ENCODE measurements around the gene C1orf210. TPM values are rescaled to one million over a fixed set of nuclear protein-coding genes. Genes with fewer than 3 reads are reported as not detected.

Gene C1orf210
- polyA plus RNA-seq, 3 donors, result 0.05 TPM; not detected in 2

DNA sequence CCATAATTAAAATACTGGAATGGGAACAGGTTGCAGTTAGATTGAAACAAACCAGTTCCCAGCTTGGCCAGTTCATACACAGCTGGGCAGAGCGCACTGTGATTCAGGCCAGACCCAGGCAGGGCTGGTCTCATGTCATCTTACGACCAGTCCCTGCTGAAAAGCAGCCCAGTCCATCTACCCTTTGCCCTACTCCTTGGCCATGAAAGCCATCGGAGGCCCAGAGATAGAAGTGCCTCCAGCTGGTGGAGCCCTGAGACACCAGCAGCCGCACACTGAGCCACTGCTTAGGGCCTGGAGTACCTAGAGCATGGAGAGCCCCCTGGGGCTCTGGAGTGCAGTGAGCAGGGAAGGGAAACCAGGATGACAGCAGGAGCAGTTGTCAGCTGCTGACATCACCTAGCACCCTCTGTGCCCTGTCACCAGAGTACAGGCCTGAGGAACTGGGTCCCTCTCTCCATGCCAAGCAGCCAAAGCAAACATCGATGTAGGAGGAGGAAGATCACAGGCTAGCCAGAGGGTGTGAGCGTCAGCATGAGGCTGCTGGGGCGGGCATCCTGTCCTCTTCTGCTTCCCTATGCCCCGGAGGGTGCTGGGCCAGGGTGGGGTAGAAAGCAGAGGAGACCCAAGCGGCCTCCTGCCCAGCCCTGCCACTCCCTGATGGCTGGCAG is 49.8 kb downstream of the C1orf210 start:
- Histone ChIP-seq H3K9ac (ENCODE audit: insufficient read depth, low read length, poor library complexity, severe bottlenecking) (no peak overlapping the region), H3K4me3 (replicated peaks in 1 of 3; ENCODE audit: low read depth in 2 of 3, low read length in 3 of 3) (no peak overlapping the region), H3K36me3 (replicated peaks in 1 of 2; ENCODE audit: control insufficient read depth in 1 of 2, insufficient read depth in 2 of 2, low read length in 2 of 2) (no peaks in the 10 kb centered on the region), H3K4me2 (replicated peaks; ENCODE audit: extremely low read depth, low read length, poor library complexity, severe bottlenecking) (no peak overlapping the region), H2AFZ (ENCODE audit: insufficient read depth, low read depth, low read length, poor library complexity, severe bottlenecking) (no peak overlapping the region), H3K79me2 (ENCODE audit: insufficient read depth, low read length) (no peaks in the 10 kb centered on the region), H3K9me3 (replicated peaks in 1 of 2; ENCODE audit: control insufficient read depth in 1 of 2, insufficient read depth in 1 of 2, low read length in 2 of 2) (no peaks in the 10 kb centered on the region), H3K27ac (ENCODE audit: low read depth in 1 of 2, low read length in 2 of 2) (no peak overlapping the region), H3K4me1 (ENCODE audit: control insufficient read depth in 1 of 2, insufficient read depth in 2 of 2, low read length in 2 of 2) (peaks cover 0 to 8% of the 10 kb centered on the region in 2 donors), H4K20me1 (ENCODE audit: insufficient read depth, low read length) (no peaks in the 10 kb centered on the region), H3K27me3 (ENCODE audit: control insufficient read depth in 2 of 2, insufficient read depth in 2 of 2, low read length in 2 of 2) (no peaks in the 10 kb centered on the region)
- H3K4me1 Mint-ChIP-seq, result peaks cover 16% of the 10 kb centered on the region
- 75% methylated on average over 8 of the region's 9 CpGs for WGBS (ENCODE audit: insufficient coverage)
- H3K27me3 Mint-ChIP-seq (ENCODE audit: low read depth in 3 of 3), result peaks cover 0 to 2% (median 0%) of the 10 kb centered on the region in 3 donors
- H3K36me3 Mint-ChIP-seq, result no peaks in the 10 kb centered on the region
- DNase-seq, result no peak
- no peak overlapping the region for H3K27ac Mint-ChIP-seq
- H3K9me3 Mint-ChIP-seq, result no peaks in the 10 kb centered on the region
- intact Hi-C loops (cut with micrococcal nuclease), result no loop called here
- H3K4me3 Mint-ChIP-seq, result no peak overlapping the region
- TF ChIP-seq CTCF (IDR thresholded peaks at IDR 0.05), result no peak

- H3K9me3 Mint-ChIP-seq, result no peaks in the 10 kb centered on the region
- no peak overlapping the region for H3K9ac ChIP-seq (ENCODE audit: insufficient read depth, low read length, poor library complexity, severe bottlenecking)
- H3K27ac Mint-ChIP-seq, result no peak overlapping the region
- H3K4me2 ChIP-seq (replicated peaks; ENCODE audit: extremely low read depth, low read length, poor library complexity, severe bottlenecking), result no peak overlapping the region
- H3K4me3 Mint-ChIP-seq, result no peak overlapping the region
- intact Hi-C loops (cut with micrococcal nuclease), result no loop called here
- DNase-seq, result no peak
- no peaks in the 10 kb centered on the region for H3K36me3 Mint-ChIP-seq
- H3K27me3 ChIP-seq (ENCODE audit: control insufficient read depth in 2 of 2, insufficient read depth in 2 of 2, low read length in 2 of 2), result no peaks in the 10 kb centered on the region
- no peaks in the 10 kb centered on the region for H4K20me1 ChIP-seq (ENCODE audit: insufficient read depth, low read length)
- H3K4me3 ChIP-seq (replicated peaks in 1 of 3; ENCODE audit: low read depth in 2 of 3, low read length in 3 of 3), result no peak overlapping the region
- H3K4me1 Mint-ChIP-seq, result peaks cover 16% of the 10 kb centered on the region
- H3K9me3 ChIP-seq (replicated peaks in 1 of 2; ENCODE audit: control insufficient read depth in 1 of 2, insufficient read depth in 1 of 2, low read length in 2 of 2), result no peaks in the 10 kb centered on the region
- no peaks in the 10 kb centered on the region for H3K79me2 ChIP-seq (ENCODE audit: insufficient read depth, low read length)
- H3K4me1 ChIP-seq (ENCODE audit: control insufficient read depth in 1 of 2, insufficient read depth in 2 of 2, low read length in 2 of 2), result peaks cover 0 to 8% of the 10 kb centered on the region in 2 donors
- WGBS (ENCODE audit: insufficient coverage), result 98% methylated on average over 4 of the region's 8 CpGs
- H3K27ac ChIP-seq (ENCODE audit: low read depth in 1 of 2, low read length in 2 of 2), result no peak overlapping the region
- no peaks in the 10 kb centered on the region for H3K36me3 ChIP-seq (replicated peaks in 1 of 2; ENCODE audit: control insufficient read depth in 1 of 2, insufficient read depth in 2 of 2, low read length in 2 of 2)
- H2AFZ ChIP-seq (ENCODE audit: insufficient read depth, low read depth, low read length, poor library complexity, severe bottlenecking), result no peak overlapping the region
- TF ChIP-seq CTCF (IDR thresholded peaks at IDR 0.05), result no peak
- peaks cover 0 to 2% (median 0%) of the 10 kb centered on the region in 3 donors for H3K27me3 Mint-ChIP-seq (ENCODE audit: low read depth in 3 of 3)
These were observed 50.3 kb downstream of the C1orf210 start for GRCh38 chr1:43235040-43235439.

Measured in CD14-positive monocyte (primary cell).